Gastroesophageal sphincter (tissue), 4 donors: ENCODE data around the gene DCST1. TPM values are rescaled to one million over a fixed set of nuclear protein-coding genes. Genes with fewer than 3 reads are reported as not detected.

Experiments used
- ATAC-seq: fragments of 150-250 bp; one replicate; pipeline ENCODE4 v1.9.1; 2016; ENCODE audit warnings: mild to moderate bottlenecking, moderate library complexity
- H3K27ac ChIP-seq, 4 donors: fragments of 200-600 bp; sonication (generic) in 3 of 4; 1 replicate in 3 of 4; 2 replicates in 1 of 4; pipeline ENCODE4 v1.5.1; 2016 to 2019
- H3K27me3 ChIP-seq: fragments of 200-600 bp; sonication (generic); one replicate; pipeline ENCODE4 v1.5.1; 2019
- H3K36me3 ChIP-seq, 2 donors: fragments of 200-600 bp; sonication (generic); one replicate each; pipeline ENCODE4 v1.5.1; 2019; ENCODE audit warnings: control low read depth in 1 of 2
- H3K4me1 ChIP-seq, 3 donors: fragments of 200-600 bp; sonication (generic); 1 replicate in 2 of 3; 2 replicates in 1 of 3; pipeline ENCODE4 v1.5.1; 2016 to 2019; ENCODE audit warnings: control low read depth in 2 of 3
- H3K4me3 ChIP-seq, 2 donors: fragments of 200-600 bp; sonication (generic); one replicate each; pipeline ENCODE4 v1.5.1; 2019; ENCODE audit warnings: mild to moderate bottlenecking in 1 of 2, moderate library complexity in 1 of 2
- H3K9me3 ChIP-seq, 3 donors: fragments of 200-600 bp; sonication (generic); one replicate each; pipeline ENCODE4 v1.5.1; 2017 to 2019; ENCODE audit warnings: control low read depth in 2 of 3
- EP300 ChIP-seq: sonication (generic); formaldehyde crosslinking; IDR thresholded peaks from one replicate; pipeline ENCODE4 v1.6.1; 2017; ENCODE audit warnings: antibody characterized with exemption, mild to moderate bottlenecking
- POLR2A ChIP-seq, 2 donors: fragments of 450-650 bp; IDR thresholded peaks; one replicate each; pipeline ENCODE4 v1.6.1; 2017; ENCODE audit warnings: antibody characterized with exemption in 2 of 2, mild to moderate bottlenecking in 2 of 2, moderate library complexity in 1 of 2
- POLR2AphosphoS5 ChIP-seq: sonication (generic); formaldehyde crosslinking; IDR thresholded peaks from one replicate; pipeline ENCODE4 v1.6.1; 2017; ENCODE audit warnings: antibody characterized with exemption
- WGBS, 2 donors: methylation state at CpG; one replicate each; pipeline ENCODE4 v1.1.5; 2018; ENCODE audit warnings: low coverage in 1 of 2; 5-methylcytosine and 5-hydroxymethylcytosine counted together
- total RNA-seq, 4 donors: library from RNA; depleted of rRNA; stranded (reverse); fragments of >200 nt; gene quantifications; one replicate each; pipeline ENCODE4 v1.1.0, GENCODE V29; 2016
- TF ChIP-seq, protein P1 (sequence below), 4 experiments: fragments of 200-600 bp in 2 of 4; fragments of 450-650 bp in 2 of 4; sonication (generic) in 1 of 4; IDR thresholded peaks; one replicate each; pipeline ENCODE4 v1.5.1; 2017 to 2019; ENCODE audit warnings: antibody characterized with exemption in 4 of 4, mild to moderate bottlenecking in 2 of 4, moderate library complexity in 2 of 4

DCST1 gene
- total RNA-seq, 4 donors from 2014 or later, result not detected

DNA sequence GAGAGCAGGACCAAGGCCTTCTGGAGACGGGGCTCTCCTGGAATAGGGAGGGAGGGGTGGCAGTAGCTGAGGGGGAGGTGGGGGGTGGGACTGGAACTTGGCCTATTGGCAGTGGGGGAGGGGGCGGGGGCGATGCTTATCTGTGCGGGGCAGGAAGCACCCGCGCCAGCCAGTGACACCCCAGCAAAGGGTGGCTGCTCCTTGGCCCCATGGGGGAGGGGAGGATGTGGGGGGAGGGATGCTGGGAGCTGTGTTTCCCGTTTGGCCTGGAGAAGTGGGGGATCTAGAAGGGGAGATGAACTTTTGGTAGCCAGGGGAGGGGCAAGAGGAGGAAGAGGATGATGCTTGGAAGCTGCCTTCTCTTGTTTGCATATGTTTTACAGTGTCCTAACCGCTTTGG is 20.0 kb upstream of the DCST1 start:
- Histone ChIP-seq H3K9me3 (no peaks in the 10 kb centered on the region), H3K27me3 (no peaks in the 10 kb centered on the region), H3K27ac (peak overlapping the region in 2 of 4 donors; percentile 88 to 97), H3K4me1 (peaks cover 2 to 83% (median 43%) of the 10 kb centered on the region in 3 donors), H3K4me3 (no peak overlapping the region), H3K36me3 (peaks cover 0 to 28% of the 10 kb centered on the region in 2 donors)
- 53% methylated on average over 5 of the region's 8 CpGs; no CpG with 5 or more reads in 1 of the 2 donors for WGBS, 2 donors
- ATAC-seq, result no peak
- TF ChIP-seq, protein P1, sequence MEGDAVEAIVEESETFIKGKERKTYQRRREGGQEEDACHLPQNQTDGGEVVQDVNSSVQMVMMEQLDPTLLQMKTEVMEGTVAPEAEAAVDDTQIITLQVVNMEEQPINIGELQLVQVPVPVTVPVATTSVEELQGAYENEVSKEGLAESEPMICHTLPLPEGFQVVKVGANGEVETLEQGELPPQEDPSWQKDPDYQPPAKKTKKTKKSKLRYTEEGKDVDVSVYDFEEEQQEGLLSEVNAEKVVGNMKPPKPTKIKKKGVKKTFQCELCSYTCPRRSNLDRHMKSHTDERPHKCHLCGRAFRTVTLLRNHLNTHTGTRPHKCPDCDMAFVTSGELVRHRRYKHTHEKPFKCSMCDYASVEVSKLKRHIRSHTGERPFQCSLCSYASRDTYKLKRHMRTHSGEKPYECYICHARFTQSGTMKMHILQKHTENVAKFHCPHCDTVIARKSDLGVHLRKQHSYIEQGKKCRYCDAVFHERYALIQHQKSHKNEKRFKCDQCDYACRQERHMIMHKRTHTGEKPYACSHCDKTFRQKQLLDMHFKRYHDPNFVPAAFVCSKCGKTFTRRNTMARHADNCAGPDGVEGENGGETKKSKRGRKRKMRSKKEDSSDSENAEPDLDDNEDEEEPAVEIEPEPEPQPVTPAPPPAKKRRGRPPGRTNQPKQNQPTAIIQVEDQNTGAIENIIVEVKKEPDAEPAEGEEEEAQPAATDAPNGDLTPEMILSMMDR (IDR thresholded peaks at IDR 0.05), result no peak

DNA sequence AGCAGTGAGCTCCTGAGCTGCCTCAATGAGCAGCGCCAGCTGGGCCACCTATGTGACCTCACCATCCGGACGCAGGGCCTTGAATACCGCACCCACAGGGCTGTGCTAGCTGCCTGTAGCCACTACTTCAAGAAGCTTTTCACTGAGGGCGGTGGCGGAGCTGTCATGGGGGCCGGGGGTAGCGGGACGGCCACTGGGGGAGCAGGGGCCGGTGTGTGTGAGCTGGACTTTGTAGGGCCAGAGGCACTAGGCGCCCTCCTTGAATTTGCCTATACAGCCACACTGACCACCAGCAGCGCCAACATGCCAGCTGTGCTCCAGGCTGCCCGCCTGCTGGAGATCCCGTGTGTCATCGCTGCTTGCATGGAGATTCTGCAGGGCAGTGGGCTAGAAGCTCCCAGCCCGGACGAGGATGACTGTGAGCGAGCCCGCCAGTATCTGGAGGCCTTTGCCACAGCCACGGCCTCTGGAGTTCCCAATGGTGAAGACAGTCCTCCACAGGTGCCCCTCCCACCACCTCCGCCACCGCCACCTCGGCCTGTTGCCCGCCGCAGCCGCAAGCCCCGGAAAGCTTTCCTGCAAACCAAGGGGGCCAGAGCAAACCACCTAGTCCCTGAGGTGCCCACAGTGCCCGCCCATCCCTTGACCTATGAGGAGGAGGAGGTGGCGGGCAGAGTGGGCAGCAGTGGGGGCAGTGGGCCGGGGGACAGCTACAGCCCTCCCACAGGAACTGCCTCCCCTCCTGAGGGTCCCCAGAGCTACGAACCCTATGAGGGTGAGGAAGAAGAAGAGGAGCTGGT is 18.7 kb upstream of the DCST1 start:
- Histone ChIP-seq H3K4me1 (peaks cover 2 to 78% (median 43%) of the 10 kb centered on the region in 3 donors), H3K27ac (peak overlapping the region in 2 of 4 donors; percentile 88 to 90), H3K27me3 (no peaks in the 10 kb centered on the region)

DNA sequence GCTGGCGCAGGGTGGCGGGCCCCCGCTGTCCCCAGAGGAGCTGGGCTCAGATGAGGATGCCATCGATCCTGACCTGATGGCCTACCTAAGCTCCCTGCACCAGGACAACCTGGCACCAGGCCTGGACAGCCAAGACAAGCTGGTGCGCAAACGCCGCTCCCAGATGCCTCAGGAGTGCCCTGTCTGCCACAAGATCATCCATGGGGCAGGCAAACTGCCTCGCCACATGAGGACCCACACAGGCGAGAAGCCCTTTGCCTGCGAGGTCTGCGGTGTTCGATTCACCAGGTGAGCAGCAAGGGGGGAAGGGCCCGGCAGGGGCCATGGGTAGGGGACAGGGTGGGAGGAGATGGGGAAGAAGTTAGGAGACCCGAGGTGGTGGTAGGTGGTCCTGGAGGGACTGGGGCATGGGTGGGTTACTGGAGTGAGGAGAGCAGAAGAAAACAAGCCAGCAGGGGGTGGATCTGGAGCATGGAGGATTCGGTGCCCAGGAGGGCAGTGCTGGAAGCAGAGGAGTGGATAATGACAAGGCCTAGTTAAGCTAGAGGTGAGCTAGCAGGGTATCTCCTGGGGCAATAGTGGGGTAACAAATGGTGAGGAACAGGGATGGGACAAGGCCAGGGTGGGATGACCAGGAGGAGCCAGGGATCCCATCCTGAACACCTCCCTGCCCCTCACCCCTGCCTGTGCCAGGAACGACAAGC is 17.9 kb upstream of the DCST1 start:
- WGBS, 2 donors, result 52 to 80% methylated on average over 1 to 2 of the region's 16 CpGs
- Histone ChIP-seq H3K36me3 (peaks cover 0 to 28% of the 10 kb centered on the region in 2 donors), H3K9me3 (no peaks in the 10 kb centered on the region), H3K27ac (peak overlapping the region in 3 of 4 donors; percentile 85 to 95 (median 90)), H3K4me1 (peaks cover 2 to 70% (median 43%) of the 10 kb centered on the region in 3 donors), H3K27me3 (no peaks in the 10 kb centered on the region), H3K4me3 (no peak overlapping the region)
- no peak for TF ChIP-seq EP300
- no peak for TF ChIP-seq POLR2AphosphoS5
- TF ChIP-seq, protein P1 (IDR thresholded peaks at IDR 0.05), result no peak
- TF ChIP-seq POLR2A (IDR thresholded peaks at IDR 0.05), result no peak
- no peak for ATAC-seq

More for the DNA sequence above, 18.7 kb upstream of the DCST1 start:
- TF ChIP-seq EP300, result no peak
- Histone ChIP-seq H3K36me3 (peaks cover 0 to 28% of the 10 kb centered on the region in 2 donors), H3K9me3 (no peaks in the 10 kb centered on the region), H3K4me3 (no peak overlapping the region)
- no peak for ATAC-seq
- no CpG with 5 or more reads among the region's 31 CpGs for WGBS, 2 donors

DNA sequence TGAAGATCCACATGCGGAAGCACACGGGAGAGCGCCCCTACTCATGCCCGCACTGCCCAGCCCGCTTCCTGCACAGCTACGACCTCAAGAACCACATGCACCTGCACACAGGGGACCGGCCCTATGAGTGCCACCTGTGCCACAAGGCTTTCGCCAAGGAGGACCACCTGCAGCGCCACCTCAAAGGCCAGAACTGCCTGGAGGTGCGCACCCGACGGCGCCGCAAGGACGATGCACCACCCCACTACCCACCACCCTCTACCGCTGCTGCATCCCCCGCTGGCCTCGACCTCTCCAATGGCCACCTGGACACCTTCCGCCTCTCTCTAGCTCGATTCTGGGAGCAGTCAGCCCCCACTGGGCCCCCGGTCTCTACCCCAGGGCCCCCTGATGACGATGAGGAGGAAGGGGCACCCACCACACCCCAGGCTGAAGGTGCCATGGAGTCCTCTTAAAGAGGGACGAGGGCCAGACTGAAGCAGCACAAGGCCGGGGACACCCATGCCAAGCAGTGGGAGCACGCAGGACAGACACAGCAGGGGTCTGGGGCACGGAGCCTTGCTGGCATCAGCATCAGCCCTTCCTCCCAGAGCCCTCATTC is 17.3 kb upstream of the DCST1 start:
- no peaks in the 10 kb centered on the region for H3K27me3 ChIP-seq
- H3K4me3 ChIP-seq, result no peak overlapping the region
- TF ChIP-seq, protein P1 (IDR thresholded peaks at IDR 0.05), result no peak
- TF ChIP-seq EP300 (no peak), POLR2A (IDR thresholded peaks at IDR 0.05) (no peak), POLR2AphosphoS5 (no peak)
- H3K4me1 ChIP-seq, result peaks cover 2 to 63% (median 37%) of the 10 kb centered on the region in 3 donors
- peaks cover 0 to 28% of the 10 kb centered on the region in 2 donors for H3K36me3 ChIP-seq
- no peaks in the 10 kb centered on the region for H3K9me3 ChIP-seq
- WGBS, 2 donors, result 68% methylated on average over 8 of the region's 26 CpGs; no CpG with 5 or more reads in 1 of the 2 donors
- no peak for ATAC-seq
- H3K27ac ChIP-seq, result peak overlapping the region; percentile 67 to 95 (median 88)
